PC-3 (cell line): ENCODE measurements around the gene IFITM5. TPM values are rescaled to one million over a fixed set of nuclear protein-coding genes. Genes with fewer than 3 reads are reported as not detected.

Source experiments
- ATAC-seq: fragments of 200-7000 bp; cut with Tn5 transposase; 2 replicates; pipeline ENCODE4 v1.9.1; 2020; ENCODE audit warnings: mild to moderate bottlenecking, moderate library complexity
- BruUV-seq: library from RNA; stranded (reverse); fragments of 400-500 nt; replicated peaks from 2 replicates; lab custom pipeline; 2021; lab: Mats Ljungman, UMichigan
- CTCF ChIA-PET: fragments of 300-600 bp; sonication (Branson Sonifier 250); formaldehyde crosslinking; loops from one replicate; lab custom pipeline; 2022; ENCODE audit warnings: antibody characterized with exemption; lab: Charles Lee
- POLR2A ChIA-PET: fragments of 300-600 bp; sonication (Branson Sonifier 250); formaldehyde crosslinking; loops from one replicate; lab custom pipeline; 2022; ENCODE audit warnings: antibody characterized with exemption; ENCODE audit not compliant: unreplicated experiment; lab: Charles Lee
- DNase-seq: peaks from one replicate; pipeline ENCODE4 v3.0.0-alpha.2; 2015
- H2AFZ ChIP-seq: fragments of 300-600 bp; sonication (generic); 2 replicates; pipeline ENCODE4 v1.6.0; 2016; ENCODE audit warnings: antibody characterized with exemption, low read length
- H3F3A ChIP-seq: fragments of 300-600 bp; sonication (generic); one replicate; pipeline ENCODE4 v1.6.0; 2017; ENCODE audit warnings: antibody characterized with exemption, low read length, control low read depth, mild to moderate bottlenecking; ENCODE audit not compliant: unreplicated experiment
- H3K27ac ChIP-seq: fragments of 300-600 bp; sonication (generic); 2 replicates; pipeline ENCODE4 v1.5.1; 2016; ENCODE audit warnings: mild to moderate bottlenecking, low read length
- H3K27me3 ChIP-seq: fragments of 300-600 bp; sonication (generic); 2 replicates; pipeline ENCODE4 v1.6.1; 2016; ENCODE audit warnings: low read length, mixed read lengths
- H3K36me3 ChIP-seq: fragments of 300-600 bp; sonication (generic); 2 replicates; pipeline ENCODE4 v1.6.1; 2016; ENCODE audit warnings: low read depth, mixed run types, low read length, mixed read lengths
- H3K4me1 ChIP-seq: fragments of 300-600 bp; sonication (generic); 2 replicates; pipeline ENCODE4 v1.5.1; 2016; ENCODE audit warnings: low read length; ENCODE audit not compliant: insufficient read depth
- H3K4me2 ChIP-seq: fragments of 300-600 bp; sonication (generic); 2 replicates; pipeline ENCODE4 v1.6.0; 2016; ENCODE audit warnings: low read length
- H3K4me3 ChIP-seq: fragments of 300-600 bp; sonication (generic); 2 replicates; pipeline ENCODE4 v1.5.1; 2016; ENCODE audit warnings: mild to moderate bottlenecking, low read length, mixed read lengths
- H3K79me2 ChIP-seq: fragments of 300-600 bp; sonication (generic); 2 replicates; pipeline ENCODE4 v1.6.1; 2017; ENCODE audit warnings: low read length, mixed read lengths
- H3K9ac ChIP-seq: fragments of 300-600 bp; sonication (generic); 2 replicates; pipeline ENCODE4 v1.6.0; 2016; ENCODE audit warnings: mild to moderate bottlenecking, low read length
- H3K9me2 ChIP-seq: fragments of 300-600 bp; sonication (generic); replicated peaks from 2 replicates; pipeline ENCODE4 v1.6.1; 2016; ENCODE audit warnings: mixed run types, low read length, mixed read lengths
- H3K9me3 ChIP-seq: fragments of 300-600 bp; sonication (generic); 2 replicates; pipeline ENCODE4 v1.6.1; 2016; ENCODE audit warnings: low read length, mixed read lengths
- H4K20me1 ChIP-seq: fragments of 300-600 bp; sonication (generic); 2 replicates; pipeline ENCODE4 v1.6.1; 2016; ENCODE audit warnings: low read length, mixed read lengths
- EZH2 ChIP-seq: fragments of 300-600 bp; sonication (generic); IDR thresholded peaks from one replicate; pipeline ENCODE4 v1.6.1; 2017; ENCODE audit warnings: antibody characterized with exemption, mild to moderate bottlenecking, low read length; ENCODE audit not compliant: unreplicated experiment
- EZH2phosphoT487 ChIP-seq: fragments of 300-600 bp; sonication (generic); IDR thresholded peaks from 2 replicates; pipeline ENCODE4 v1.6.1; 2018; ENCODE audit warnings: mild to moderate bottlenecking, antibody characterized with exemption, low read length, borderline replicate concordance
- intact Hi-C: fragments of 100-400 bp; cut with micrococcal nuclease; formaldehyde crosslinking; loops from 2 replicates; pipeline ENCODE4 v1.9.0; 2023
- total RNA-seq: library from RNA; depleted of rRNA; stranded (reverse); fragments of >200 nt; gene quantifications from 2 replicates; pipeline ENCODE4 v1.2.3, GENCODE V29; 2014
- TF ChIP-seq, protein P1 (sequence below): fragments of 300-600 bp; sonication (generic); conservative IDR thresholded peaks from 2 replicates; pipeline ENCODE4 v1.5.1; 2017; ENCODE audit warnings: antibody characterized with exemption, low read depth, mild to moderate bottlenecking, low read length

IFITM5 gene
- total RNA-seq, 1 experiment from 2014 or later: not detected

DNA sequence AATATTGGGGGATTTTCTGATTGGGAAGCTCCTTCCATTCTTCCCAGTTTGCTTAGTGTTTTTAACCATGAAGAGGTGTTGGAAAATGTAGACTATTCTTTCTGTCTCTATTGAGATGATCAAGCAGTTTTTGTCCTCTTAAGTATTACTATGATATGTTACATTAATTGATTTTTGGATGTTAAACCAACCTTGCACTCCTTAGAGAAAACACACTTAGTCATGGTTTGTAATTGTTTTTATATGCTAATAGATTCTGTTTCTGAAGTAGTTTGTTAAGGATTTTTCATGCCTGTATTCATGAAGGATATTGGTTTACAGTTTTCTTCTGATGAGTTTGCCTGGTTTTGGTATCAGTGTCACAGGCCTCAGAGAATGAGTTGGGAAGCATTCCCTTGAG lies 23.1 kb downstream of the IFITM5 start:
- BruUV-seq: no TSS peak
- CTCF ChIA-PET: no interaction called here

DNA sequence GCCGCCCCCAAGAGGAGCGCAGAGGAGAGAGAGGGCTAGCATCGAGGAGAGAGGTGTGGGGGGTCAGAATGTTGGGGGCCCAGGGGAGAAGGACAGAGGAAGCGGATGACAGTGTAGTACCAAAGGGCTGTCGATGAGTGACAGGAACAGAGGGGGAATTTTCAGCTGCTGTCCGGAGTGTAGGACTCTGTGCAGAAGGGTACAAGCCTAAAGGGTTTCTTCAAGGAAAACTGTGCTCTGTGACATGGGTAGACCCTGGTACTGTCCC lies 26.5 kb downstream of the IFITM5 start:
- CTCF ChIA-PET: no interaction called here
- no peak overlapping the region for H3K27ac ChIP-seq
- no peak overlapping the region for H3K4me2 ChIP-seq
- no peak for TF ChIP-seq EZH2phosphoT487
- TF ChIP-seq, protein P1, sequence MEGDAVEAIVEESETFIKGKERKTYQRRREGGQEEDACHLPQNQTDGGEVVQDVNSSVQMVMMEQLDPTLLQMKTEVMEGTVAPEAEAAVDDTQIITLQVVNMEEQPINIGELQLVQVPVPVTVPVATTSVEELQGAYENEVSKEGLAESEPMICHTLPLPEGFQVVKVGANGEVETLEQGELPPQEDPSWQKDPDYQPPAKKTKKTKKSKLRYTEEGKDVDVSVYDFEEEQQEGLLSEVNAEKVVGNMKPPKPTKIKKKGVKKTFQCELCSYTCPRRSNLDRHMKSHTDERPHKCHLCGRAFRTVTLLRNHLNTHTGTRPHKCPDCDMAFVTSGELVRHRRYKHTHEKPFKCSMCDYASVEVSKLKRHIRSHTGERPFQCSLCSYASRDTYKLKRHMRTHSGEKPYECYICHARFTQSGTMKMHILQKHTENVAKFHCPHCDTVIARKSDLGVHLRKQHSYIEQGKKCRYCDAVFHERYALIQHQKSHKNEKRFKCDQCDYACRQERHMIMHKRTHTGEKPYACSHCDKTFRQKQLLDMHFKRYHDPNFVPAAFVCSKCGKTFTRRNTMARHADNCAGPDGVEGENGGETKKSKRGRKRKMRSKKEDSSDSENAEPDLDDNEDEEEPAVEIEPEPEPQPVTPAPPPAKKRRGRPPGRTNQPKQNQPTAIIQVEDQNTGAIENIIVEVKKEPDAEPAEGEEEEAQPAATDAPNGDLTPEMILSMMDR: no peak
- no peak for TF ChIP-seq EZH2
- ATAC-seq: no peak
- no peak overlapping the region for H3K4me3 ChIP-seq
- H3K27me3 ChIP-seq: no peaks in the 10 kb centered on the region
- no TSS peak for BruUV-seq
- H3K9me3 ChIP-seq: no peaks in the 10 kb centered on the region
- H3K9me2 ChIP-seq: no peaks in the 10 kb centered on the region
- POLR2A ChIA-PET: no interaction called here
- no peaks in the 10 kb centered on the region for H3K36me3 ChIP-seq
- peaks cover under 1% of the 10 kb centered on the region for H3K4me1 ChIP-seq
- H3K79me2 ChIP-seq: no peaks in the 10 kb centered on the region
- no peaks in the 10 kb centered on the region for H3F3A ChIP-seq
- no peak for DNase-seq
- no peak overlapping the region for H2AFZ ChIP-seq
- no peaks in the 10 kb centered on the region for H4K20me1 ChIP-seq
- no peak overlapping the region for H3K9ac ChIP-seq
- intact Hi-C loops: no loop called here

More for the DNA sequence above, 23.1 kb downstream of the IFITM5 start:
- DNase-seq (no peak), ATAC-seq (no peak)
- no peak overlapping the region for H3K4me2 ChIP-seq
- H3K9me3 ChIP-seq: no peaks in the 10 kb centered on the region
- no peak overlapping the region for H2AFZ ChIP-seq
- H3K9me2 ChIP-seq: no peaks in the 10 kb centered on the region
- H3K36me3 ChIP-seq: no peaks in the 10 kb centered on the region
- intact Hi-C loops: no loop called here
- H4K20me1 ChIP-seq: no peaks in the 10 kb centered on the region
- no peaks in the 10 kb centered on the region for H3K4me1 ChIP-seq
- TF ChIP-seq EZH2phosphoT487 (no peak), EZH2 (no peak)
- TF ChIP-seq, protein P1: no peak
- no peak overlapping the region for H3K4me3 ChIP-seq
- H3K79me2 ChIP-seq: no peaks in the 10 kb centered on the region
- no peak overlapping the region for H3K27ac ChIP-seq
- peaks cover 18% of the 10 kb centered on the region for H3K27me3 ChIP-seq
- no peak overlapping the region for H3K9ac ChIP-seq
- POLR2A ChIA-PET: no interaction called here
- no peaks in the 10 kb centered on the region for H3F3A ChIP-seq

DNA sequence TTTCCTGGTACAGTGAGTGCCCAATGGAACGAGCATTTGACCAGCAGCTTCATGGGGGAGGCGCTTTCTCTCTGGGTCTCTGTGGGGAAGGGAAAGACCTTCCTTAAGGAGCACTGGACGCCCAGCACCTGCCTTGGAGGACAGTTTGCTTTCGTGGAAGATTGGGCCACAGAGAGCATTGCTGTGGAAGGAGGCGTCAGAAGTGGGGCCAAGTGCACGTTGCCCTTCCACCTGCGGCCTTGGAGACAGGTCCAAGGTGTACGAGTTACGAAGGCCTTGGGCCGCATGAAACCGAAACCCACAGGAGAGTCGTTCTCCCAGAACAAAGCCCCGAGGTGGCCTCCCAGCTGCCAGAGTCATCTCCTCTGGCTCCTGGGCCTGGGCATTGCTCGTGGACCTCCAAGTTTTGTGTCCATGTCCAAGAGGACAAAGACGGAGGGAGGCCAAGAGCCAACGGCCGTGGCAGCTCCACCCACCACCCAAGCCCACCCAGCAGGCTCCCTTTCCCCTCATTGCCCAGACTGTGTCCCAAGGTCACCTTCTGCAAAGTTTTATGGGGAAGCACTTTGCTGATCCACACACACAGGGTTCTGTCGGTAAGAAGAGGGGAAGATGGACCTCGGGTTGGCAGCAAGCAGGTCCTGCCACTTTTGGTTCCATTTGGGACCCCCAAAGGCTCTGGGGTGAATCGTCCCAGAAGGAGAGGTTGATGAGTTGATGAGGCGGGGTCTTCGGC lies 27.0 kb downstream of the IFITM5 start:
- Histone ChIP-seq H3K36me3 (no peaks in the 10 kb centered on the region), H3K27me3 (no peaks in the 10 kb centered on the region), H3K9me2 (no peaks in the 10 kb centered on the region), H3K4me2 (no peak overlapping the region), H3K9me3 (no peaks in the 10 kb centered on the region), H2AFZ (no peak overlapping the region), H3K4me3 (no peak overlapping the region), H3F3A (no peaks in the 10 kb centered on the region), H3K9ac (no peak overlapping the region), H4K20me1 (no peaks in the 10 kb centered on the region), H3K4me1 (peaks cover 4% of the 10 kb centered on the region), H3K79me2 (no peaks in the 10 kb centered on the region), H3K27ac (no peak overlapping the region)
- CTCF ChIA-PET: no interaction called here
- intact Hi-C loops: no loop called here
- ATAC-seq: no peak
- no TSS peak for BruUV-seq
- POLR2A ChIA-PET: no interaction called here
- DNase-seq: no peak
- TF ChIP-seq EZH2: no peak
- TF ChIP-seq, protein P1: no peak
- no peak for TF ChIP-seq EZH2phosphoT487
